ENCODE results near the gene RPL34.

The RPL34 gene

DNA sequence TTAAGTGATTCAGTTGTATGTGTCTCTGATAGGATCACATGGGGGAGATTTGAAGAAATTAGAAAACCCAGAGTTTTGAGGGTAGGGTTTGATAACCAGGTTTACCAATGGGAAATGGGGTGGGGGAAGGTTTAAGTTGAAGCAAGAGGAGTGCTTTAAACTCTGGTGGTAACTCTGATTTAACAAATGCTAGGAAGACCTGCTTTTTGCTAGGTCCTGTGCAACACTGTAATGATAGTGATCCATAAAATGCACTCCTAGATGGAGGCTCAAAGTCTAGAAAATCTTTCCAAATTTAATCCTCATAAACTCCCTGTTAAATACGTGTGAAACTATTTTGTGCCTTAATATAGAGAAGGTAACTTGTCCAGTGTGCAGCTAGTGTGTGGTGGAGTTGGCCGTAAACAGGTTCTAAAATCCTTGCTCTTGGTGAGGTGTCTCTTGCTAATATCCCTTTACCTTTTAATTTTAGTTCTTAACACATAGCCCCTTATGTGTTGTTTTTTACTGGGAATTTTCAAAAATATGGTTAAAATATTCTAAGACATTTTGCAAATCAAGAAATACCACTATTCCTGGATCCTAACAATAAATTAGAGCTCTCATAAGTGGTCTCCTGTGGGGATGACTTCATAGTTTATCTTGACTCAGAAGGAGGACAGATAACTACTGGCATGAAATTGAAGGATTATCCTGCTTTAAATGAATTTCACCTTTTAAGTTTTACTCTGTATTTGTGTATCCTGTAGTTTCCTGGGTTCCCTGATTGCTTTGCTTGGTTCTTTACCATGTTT lies 4.1 kb downstream of the RPL34 start:
- DNase-seq (ENCODE audit: low spot score) = no peak

DNA sequence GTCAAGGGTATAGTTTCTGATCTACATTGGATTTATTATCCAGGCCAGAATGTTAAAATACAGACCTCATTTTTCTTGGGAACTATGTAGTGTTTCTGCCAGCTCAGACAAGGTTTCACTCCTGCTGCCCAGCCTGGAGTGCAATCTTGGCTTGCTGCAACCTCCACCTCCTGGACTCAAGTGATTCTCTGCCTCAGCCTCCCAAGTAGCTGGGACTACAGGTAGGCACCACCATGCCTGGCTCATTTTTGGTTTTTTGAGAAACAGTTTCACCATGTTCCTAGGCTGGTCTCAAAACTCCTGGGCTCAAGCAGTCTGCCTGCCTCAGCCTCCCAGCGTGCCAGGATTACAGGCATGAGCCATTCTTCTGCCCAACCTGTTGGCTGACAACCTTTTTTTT lies 5.7 kb downstream of the RPL34 start:
- no peak for DNase-seq (ENCODE audit: low spot score)

DNA sequence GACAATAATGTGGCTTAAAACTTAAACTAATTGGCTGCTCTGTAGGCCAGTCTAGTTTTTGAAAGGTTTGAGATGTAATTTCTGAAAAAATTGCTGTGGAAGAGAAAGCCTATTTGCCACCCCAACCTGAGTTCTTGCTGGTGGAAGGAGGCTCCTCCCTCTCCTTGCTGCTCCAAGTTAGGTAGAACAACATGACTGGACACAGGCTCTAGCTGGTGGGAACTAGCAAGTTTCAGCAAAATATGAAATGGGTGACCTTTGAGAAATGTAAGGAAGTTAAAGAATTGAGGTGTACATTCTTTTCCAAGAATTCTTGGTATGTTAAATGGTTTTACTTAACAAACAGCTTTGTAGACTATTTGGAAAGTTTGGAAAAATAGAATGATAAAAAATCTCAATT lies 8.0 kb downstream of the RPL34 start:
- DNase-seq (ENCODE audit: low spot score) = no peak

DNA sequence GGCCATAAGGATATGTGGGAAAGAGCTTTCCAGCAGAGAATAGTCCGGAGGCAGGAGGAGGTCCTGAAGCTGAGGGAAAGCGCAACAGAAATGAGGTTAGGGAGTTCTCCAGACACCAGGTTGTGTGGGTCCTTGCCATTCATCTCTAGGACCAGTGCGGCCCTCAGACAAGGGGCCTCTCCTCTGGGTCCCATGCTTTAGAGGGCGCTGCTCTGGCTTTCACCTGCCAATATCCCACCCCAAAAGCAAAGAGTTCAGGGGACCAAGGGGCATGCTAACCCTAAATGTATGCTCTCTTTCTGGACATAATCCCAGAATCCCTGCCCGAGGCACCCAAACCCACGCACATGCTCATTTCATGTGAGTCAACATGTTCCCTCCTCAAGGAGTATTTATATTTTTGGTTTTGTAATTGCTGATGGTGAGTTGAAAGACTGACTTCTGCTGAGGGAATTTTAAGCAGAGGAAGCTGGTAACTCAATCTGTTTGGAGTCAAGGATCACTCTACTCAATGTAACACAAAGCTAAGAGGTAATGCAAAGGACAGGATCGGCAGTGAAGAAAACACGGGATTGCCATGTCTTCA lies 14.8 kb downstream of the RPL34 start:
- DNase-seq (ENCODE audit: low spot score) = no peak

DNA sequence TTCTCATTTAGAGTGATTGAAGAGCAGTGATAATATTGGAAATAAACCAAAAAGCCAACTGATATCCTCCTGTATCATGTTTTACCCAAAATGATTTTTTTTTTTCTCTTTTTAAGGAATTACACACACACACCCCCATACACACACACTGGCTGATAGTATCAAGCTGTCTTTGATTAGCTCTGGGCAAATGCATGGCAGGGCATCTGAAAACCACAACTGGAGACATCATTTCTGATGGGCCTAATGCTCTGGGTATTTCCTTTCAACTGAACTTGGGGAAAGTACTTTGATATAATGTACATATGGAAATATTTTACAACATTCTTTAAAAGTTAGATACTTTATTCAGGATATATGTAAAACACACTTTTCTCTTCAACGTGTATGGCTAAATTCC lies 15.9 kb downstream of the RPL34 start:
- no peak for DNase-seq (ENCODE audit: low spot score)

DNA sequence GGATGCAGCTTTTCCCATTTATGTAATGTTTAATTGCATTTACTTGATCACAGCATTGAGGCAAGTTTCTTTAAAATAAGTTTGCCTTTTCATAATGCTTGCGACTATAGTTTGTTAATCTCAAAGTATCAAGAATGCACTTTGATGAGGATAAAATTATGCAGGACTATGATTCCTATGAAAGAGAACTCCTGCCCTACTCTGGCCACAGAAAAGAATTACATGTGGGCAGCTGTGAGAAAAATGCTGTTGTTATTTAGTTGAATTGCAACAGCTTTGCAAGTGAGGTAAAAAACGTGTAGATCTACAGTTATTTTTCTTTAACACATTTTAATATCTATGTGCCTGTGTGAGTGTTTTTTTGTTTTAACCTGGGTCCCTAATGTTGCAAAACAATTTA lies 17.5 kb downstream of the RPL34 start:
- DNase-seq (ENCODE audit: low spot score) = no peak

DNA sequence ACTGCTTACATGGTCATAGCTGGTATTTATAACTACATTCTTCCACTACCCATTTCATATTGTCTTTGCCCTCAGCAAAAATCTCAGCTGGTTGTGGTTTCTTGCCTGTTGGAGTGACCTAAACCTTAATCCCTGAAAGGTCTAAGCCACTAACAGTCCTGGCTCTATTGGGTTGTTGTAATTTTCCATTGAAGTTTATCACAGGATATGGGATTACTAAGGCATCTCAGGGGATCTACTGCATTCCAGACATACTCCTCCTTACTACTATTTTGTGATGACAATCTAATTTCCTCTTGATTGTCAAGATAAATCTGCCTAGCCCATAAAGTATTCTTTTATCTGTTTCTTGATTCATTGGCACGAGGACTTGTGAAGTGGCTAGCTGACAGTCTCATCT lies 23.9 kb downstream of the RPL34 start:
- DNase-seq (ENCODE audit: low spot score) = no peak

DNA sequence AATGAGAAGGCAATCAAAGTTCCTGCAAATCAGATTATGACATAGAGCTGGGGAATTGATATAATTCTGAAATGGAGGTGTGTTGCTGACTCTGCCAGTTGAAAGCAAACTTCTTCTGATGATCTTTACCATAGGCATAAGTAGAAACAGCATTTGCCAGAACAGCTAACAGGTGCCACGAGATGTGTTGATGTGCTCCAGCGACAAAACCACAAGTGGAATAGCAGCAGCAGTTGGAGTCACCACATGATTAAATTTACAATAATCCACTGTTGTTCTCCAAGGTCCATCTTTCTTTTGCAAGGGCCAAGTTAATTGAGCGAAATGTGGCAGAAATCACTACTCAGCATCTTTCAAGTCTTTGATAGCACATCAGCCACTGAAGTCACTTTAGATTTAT lies 26.3 kb downstream of the RPL34 start:
- DNase-seq (ENCODE audit: low spot score) = no peak

DNA sequence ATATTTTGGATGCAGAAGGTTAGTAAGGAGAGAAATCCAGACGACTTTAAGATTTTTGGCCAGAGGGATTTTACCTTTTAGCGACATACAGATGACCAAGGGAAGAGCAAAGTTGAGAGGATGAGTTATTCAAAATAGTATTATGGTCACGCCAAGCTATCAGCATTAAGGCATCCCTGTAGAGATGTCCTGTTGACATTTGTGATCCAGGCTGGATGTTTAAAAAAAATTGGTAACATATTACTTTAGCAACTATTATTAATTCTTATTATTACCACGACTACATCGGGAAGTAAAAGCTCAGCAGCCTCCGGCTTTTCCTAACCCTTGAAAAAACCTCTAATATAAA lies 29.5 kb downstream of the RPL34 start:
- no peak for DNase-seq (ENCODE audit: low spot score)

DNA sequence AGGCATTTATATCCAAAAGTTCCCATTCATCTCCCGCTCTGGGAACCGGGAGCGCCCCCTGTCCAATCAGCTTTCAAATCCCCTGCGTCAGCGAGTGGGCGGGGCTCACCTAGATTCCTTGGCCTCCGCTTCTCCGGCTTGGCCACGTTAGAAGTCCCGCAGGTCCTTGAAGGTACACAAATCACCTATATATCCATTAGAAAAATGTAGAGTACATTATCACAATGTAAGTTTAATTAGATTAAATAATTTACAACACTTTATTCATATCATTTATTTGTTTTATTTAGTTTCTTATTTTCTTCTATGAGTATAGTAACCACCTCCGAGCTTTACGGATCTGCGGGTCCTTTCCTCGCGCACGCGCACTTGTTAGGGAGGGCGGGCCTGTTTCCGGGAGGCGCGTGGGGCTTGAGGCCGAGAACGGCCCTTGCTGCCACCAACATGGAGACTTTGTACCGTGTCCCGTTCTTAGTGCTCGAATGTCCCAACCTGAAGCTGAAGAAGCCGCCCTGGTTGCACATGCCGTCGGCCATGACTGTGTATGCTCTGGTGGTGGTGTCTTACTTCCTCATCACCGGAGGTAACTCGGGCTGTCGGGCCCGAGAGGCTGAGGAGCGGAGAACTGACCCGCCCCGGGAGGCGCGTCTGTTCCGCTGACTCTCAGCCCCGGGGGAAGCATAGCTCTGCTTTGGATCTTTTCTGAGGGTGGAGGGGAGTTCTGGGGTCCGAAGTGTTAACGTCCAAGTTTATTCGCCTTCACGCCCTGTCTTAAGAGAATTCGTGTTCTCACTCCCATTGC lies 30.0 kb downstream of the RPL34 start, which contains the start of gene OSTC:
Gene OSTC (plus strand): TSS at position 388 of the 802 bp plus-strand sequence. CDS start 57 bp downstream, at position 445.
- peak; percentile 91 for DNase-seq (ENCODE audit: low spot score)

DNA sequence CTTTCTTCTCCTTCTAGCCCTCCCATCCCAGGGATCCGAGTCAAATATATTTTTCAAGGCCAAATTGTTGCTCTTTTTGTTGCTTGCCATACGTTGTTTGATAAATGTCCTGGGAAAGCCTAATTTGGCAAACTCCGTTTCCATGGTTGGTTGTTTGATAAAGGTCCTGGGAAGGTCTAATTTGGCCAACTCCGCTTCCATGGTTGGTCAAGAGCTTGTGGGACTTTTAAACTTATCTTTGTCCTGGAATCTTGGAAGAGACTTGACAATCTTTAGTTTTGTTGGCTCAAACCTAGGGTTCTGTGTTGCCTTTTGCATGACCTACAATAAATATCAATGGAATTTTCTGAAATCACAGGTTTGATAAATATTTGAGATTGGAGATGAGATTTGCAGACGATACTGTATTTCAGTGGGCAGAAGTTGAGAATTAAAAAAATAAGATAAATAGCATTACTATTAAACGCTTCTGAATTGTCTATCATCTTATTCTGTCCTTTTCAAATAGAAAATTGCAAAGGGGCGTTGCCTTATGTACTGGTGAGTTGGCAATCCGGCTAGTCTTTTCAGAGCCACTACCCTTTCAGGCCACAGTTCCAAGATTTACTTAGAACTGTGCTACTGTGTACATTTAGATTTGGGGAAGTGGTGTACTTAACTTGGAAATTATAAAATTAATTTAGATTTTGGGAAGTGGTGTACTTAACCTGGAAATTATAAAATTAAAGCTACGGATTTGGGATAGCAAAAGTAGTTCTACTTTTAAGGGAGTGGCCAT lies 30.8 kb downstream of the RPL34 start:
- no peak for DNase-seq (ENCODE audit: low spot score)

DNA sequence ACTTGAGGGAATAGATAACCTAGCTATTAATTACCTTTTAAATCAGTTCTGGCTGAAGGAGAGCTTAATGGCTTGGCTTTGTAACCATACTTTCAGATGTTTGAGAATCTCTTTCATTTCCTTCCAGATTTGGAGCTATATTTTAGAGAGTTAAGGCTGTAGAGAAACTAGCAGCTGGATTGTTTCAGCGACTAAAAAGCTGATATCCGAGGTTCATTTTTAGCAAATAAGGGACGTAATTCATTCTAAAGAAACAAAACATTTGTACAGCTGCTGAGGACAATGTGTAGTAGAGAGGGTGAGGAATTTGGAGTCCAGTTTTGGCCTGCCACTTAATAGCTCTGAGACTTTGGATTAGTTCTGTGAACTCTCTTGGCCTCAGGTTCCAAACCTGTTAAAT lies 42.3 kb downstream of the RPL34 start:
- DNase-seq (ENCODE audit: low spot score) = no peak

DNA sequence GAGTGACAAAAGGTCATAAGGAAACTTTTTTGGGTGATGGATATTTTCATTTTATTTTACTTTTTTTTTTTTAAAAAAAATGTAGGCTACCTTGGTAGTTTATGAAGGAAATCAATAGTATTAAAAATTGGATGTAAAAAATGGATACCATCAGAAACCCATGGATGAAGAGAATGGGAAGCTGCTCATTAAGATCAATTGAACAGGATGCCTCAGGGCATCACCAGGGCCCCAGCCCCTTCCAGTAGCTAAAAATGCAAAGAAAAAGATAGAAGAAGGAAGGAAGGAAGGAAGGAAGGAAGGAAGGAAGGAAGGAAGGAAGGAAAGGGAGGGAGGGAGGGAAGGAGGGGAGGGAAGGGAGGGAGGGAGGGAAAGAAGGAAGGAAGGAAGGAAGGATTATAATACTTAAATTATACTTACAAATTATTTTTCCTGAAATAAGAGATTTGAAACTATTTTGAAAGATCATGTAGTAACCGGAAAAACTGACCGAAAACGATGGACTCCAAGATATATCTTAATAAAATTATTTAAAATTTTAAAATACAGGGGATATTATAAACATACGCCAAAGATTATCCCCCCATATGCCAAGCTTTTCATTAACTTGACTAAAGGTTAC lies 54.1 kb downstream of the RPL34 start:
- DNase-seq (ENCODE audit: low spot score) = no peak
